IMR-90 (cell line): ENCODE measurements around the gene GPR132. TPM values are rescaled to one million over a fixed set of nuclear protein-coding genes. Genes with fewer than 3 reads are reported as not detected.
A peak's percentile ranks its signal among the peaks of the same experiment; 100 is the strongest.

Experiments
- ATAC-seq: fragments of 200-7000 bp; cut with Tn5 transposase; 2 replicates; pipeline ENCODE4 v1.9.1; 2020; ENCODE audit warnings: low read depth, mild to moderate bottlenecking, moderate library complexity
- BruUV-seq: library from RNA; stranded (reverse); fragments of 400-500 nt; replicated peaks from 2 replicates; lab custom pipeline; 2021; lab: Mats Ljungman, UMichigan
- CTCF ChIA-PET: fragments of 300-600 bp; formaldehyde crosslinking; extraction: SDS; loops from one replicate; lab custom pipeline; 2021; ENCODE audit warnings: antibody characterized with exemption; lab: Yijun Ruan, JAX
- POLR2A ChIA-PET: fragments of 300-600 bp; sonication (Branson Sonifier 250); formaldehyde crosslinking; loops from one replicate; lab custom pipeline; 2022; ENCODE audit warnings: antibody characterized with exemption; ENCODE audit not compliant: unreplicated experiment; lab: Charles Lee
- DNase-seq: peaks from one replicate; pipeline ENCODE4 v3.0.0; 2013
- H2AFZ ChIP-seq: replicated peaks from 2 replicates; pipeline ENCODE3; 2013; ENCODE audit warnings: low read length, mild to moderate bottlenecking; ENCODE audit not compliant: poor library complexity
- H2AK5ac ChIP-seq: 2 replicates; pipeline ENCODE4 v1.6.1; 2013; ENCODE audit warnings: low read depth, low read length, inconsistent platforms
- H2AK9ac ChIP-seq: replicated peaks from 2 replicates; pipeline ENCODE3; 2013; ENCODE audit warnings: mild to moderate bottlenecking, low read depth, low read length, moderate library complexity; ENCODE audit not compliant: poor library complexity
- H2BK120ac ChIP-seq: 2 replicates; pipeline ENCODE4 v1.6.1; 2013; ENCODE audit warnings: low read depth, low read length, inconsistent platforms
- H2BK15ac ChIP-seq: 3 replicates; pipeline ENCODE4 v1.6.1; 2013; ENCODE audit warnings: low read depth, low read length, inconsistent platforms
- H2BK20ac ChIP-seq: 2 replicates; pipeline ENCODE4 v1.6.1; 2013; ENCODE audit warnings: low read depth, mild to moderate bottlenecking, inconsistent platforms, low read length, moderate library complexity
- H2BK5ac ChIP-seq: 2 replicates; pipeline ENCODE4 v1.6.1; 2013; ENCODE audit warnings: mild to moderate bottlenecking, low read depth, low read length, inconsistent platforms; ENCODE audit not compliant: poor library complexity, severe bottlenecking
- H3K14ac ChIP-seq: replicated peaks from 2 replicates; pipeline ENCODE4 v1.6.1; 2013; ENCODE audit warnings: low read depth, low read length, inconsistent platforms
- H3K18ac ChIP-seq: 2 replicates; pipeline ENCODE4 v1.6.1; 2013; ENCODE audit warnings: low read depth, low read length, control low read depth
- H3K23ac ChIP-seq: 2 replicates; pipeline ENCODE4 v1.6.1; 2013; ENCODE audit warnings: low read depth, low read length, inconsistent platforms
- H3K27ac ChIP-seq: 2 replicates; pipeline ENCODE4 v1.5.1; 2013; ENCODE audit warnings: mild to moderate bottlenecking, control low read depth, low read length; ENCODE audit not compliant: insufficient read depth
- H3K27me3 ChIP-seq: 2 replicates; pipeline ENCODE4 v1.6.1; 2013; ENCODE audit warnings: low read length; ENCODE audit not compliant: control insufficient read depth, insufficient read depth
- H3K36me3 ChIP-seq: 2 replicates; pipeline ENCODE4 v1.6.1; 2013; ENCODE audit warnings: low read length, mixed read lengths; ENCODE audit not compliant: control insufficient read depth, insufficient read depth
- H3K4ac ChIP-seq: 2 replicates; pipeline ENCODE4 v1.6.1; 2013; ENCODE audit warnings: low read depth, low read length, inconsistent platforms
- H3K4me1 ChIP-seq: 2 replicates; pipeline ENCODE4 v1.6.1; 2013; ENCODE audit warnings: low read length, mixed read lengths; ENCODE audit not compliant: control insufficient read depth, insufficient read depth
- H3K4me2 ChIP-seq: 2 replicates; pipeline ENCODE4 v1.6.1; 2013; ENCODE audit warnings: low read depth, mild to moderate bottlenecking, control low read depth, low read length, moderate library complexity
- H3K4me3 ChIP-seq: 2 replicates; pipeline ENCODE4 v1.5.1; 2013; ENCODE audit warnings: low read depth, mild to moderate bottlenecking, control low read depth, low read length, moderate library complexity; ENCODE audit not compliant: insufficient read depth
- H3K56ac ChIP-seq: 2 replicates; pipeline ENCODE4 v1.6.1; 2013; ENCODE audit warnings: low read length, inconsistent platforms; ENCODE audit not compliant: insufficient read depth; ENCODE audit errors: extremely low read depth
- H3K79me1 ChIP-seq, 2 experiments: 2 replicates each; pipeline ENCODE4 v1.6.1; 2013; ENCODE audit warnings: low read length in 2 of 2, inconsistent platforms in 1 of 2, low read depth in 1 of 2
- H3K9ac ChIP-seq: 2 replicates; pipeline ENCODE4 v1.6.1; 2013; ENCODE audit warnings: low read depth, low read length, control low read depth
- H3K9me1 ChIP-seq: 2 replicates; pipeline ENCODE4 v1.6.1; 2013; ENCODE audit warnings: low read length, inconsistent platforms; ENCODE audit not compliant: insufficient read depth
- H3K9me3 ChIP-seq: 2 replicates; pipeline ENCODE4 v1.6.1; 2013; ENCODE audit warnings: low read length; ENCODE audit not compliant: control insufficient read depth, insufficient read depth
- H4K20me1 ChIP-seq: 2 replicates; pipeline ENCODE4 v1.6.1; 2013; ENCODE audit warnings: low read length, inconsistent platforms; ENCODE audit not compliant: insufficient read depth
- H4K5ac ChIP-seq: 2 replicates; pipeline ENCODE4 v1.6.1; 2013; ENCODE audit warnings: mild to moderate bottlenecking, low read depth, low read length, control low read depth
- H4K8ac ChIP-seq, 2 experiments: 2 replicates each; pipeline ENCODE4 v1.6.1; 2013; ENCODE audit warnings: low read depth in 2 of 2, low read length in 2 of 2, control low read depth in 1 of 2, inconsistent platforms in 1 of 2
- H4K91ac ChIP-seq: 2 replicates; pipeline ENCODE4 v1.6.1; 2013; ENCODE audit warnings: low read depth, low read length, inconsistent platforms; ENCODE audit not compliant: insufficient read depth
- BHLHE40 ChIP-seq: fragments of 150-350 bp; IDR thresholded peaks from 2 replicates; pipeline ENCODE4 v1.6.1; 2016; ENCODE audit warnings: mild to moderate bottlenecking, low read depth, low read length
- CHD1 ChIP-seq: IDR thresholded peaks from 2 replicates; pipeline ENCODE4 v1.6.1; 2012; ENCODE audit warnings: low read depth, low read length, improper control_type of control experiment
- ELK1 ChIP-seq: fragments of 150-350 bp; IDR thresholded peaks from 2 replicates; pipeline ENCODE4 v1.6.1; 2016; ENCODE audit warnings: low read depth, mild to moderate bottlenecking, low read length, moderate library complexity, borderline replicate concordance
- FOS ChIP-seq: fragments of 150-350 bp; IDR thresholded peaks from 2 replicates; pipeline ENCODE4 v1.6.1; 2016; ENCODE audit warnings: low read depth, low read length
- MAFK ChIP-seq: IDR thresholded peaks from 2 replicates; pipeline ENCODE4 v1.6.1; 2012; ENCODE audit warnings: low read depth, low read length, improper control_type of control experiment
- MAZ ChIP-seq: IDR thresholded peaks from 2 replicates; pipeline ENCODE4 v1.6.1; 2012; ENCODE audit warnings: low read depth, mild to moderate bottlenecking, low read length, improper control_type of control experiment, moderate library complexity, borderline replicate concordance
- MXI1 ChIP-seq: IDR thresholded peaks from 2 replicates; pipeline ENCODE4 v1.6.1; 2012; ENCODE audit warnings: low read depth, mild to moderate bottlenecking, low read length, moderate library complexity, borderline replicate concordance
- NFE2L2 ChIP-seq: fragments of 150-350 bp; IDR thresholded peaks from 2 replicates; pipeline ENCODE4 v1.6.1; 2016; ENCODE audit warnings: low read depth, mild to moderate bottlenecking, low read length
- POLR2A ChIP-seq: IDR thresholded peaks from 2 replicates; pipeline ENCODE4 v1.6.1; 2012; ENCODE audit warnings: mild to moderate bottlenecking, low read depth, low read length
- RAD21 ChIP-seq: IDR thresholded peaks from 2 replicates; pipeline ENCODE4 v1.6.1; 2012; ENCODE audit warnings: low read length, improper control_type of control experiment
- RCOR1 ChIP-seq: IDR thresholded peaks from 2 replicates; pipeline ENCODE4 v1.6.1; 2012; ENCODE audit warnings: mild to moderate bottlenecking, low read length, improper control_type of control experiment; ENCODE audit not compliant: insufficient replicate concordance
- RFX5 ChIP-seq: IDR thresholded peaks from 2 replicates; pipeline ENCODE4 v1.8.0; 2012; ENCODE audit warnings: low read depth, mild to moderate bottlenecking, low read length, moderate library complexity
- SMC3 ChIP-seq: fragments of 150-350 bp; IDR thresholded peaks from 2 replicates; pipeline ENCODE4 v1.6.1; 2016; ENCODE audit warnings: low read depth, mild to moderate bottlenecking, antibody characterized with exemption, low read length, moderate library complexity
- USF2 ChIP-seq: fragments of 150-350 bp; IDR thresholded peaks from 2 replicates; pipeline ENCODE4 v1.6.1; 2017; ENCODE audit warnings: mild to moderate bottlenecking, antibody characterized with exemption, low read length, low read depth
- WGBS, 2 experiments: methylation state at CpG; one replicate each; pipeline versions ENCODE4 v1.1.5 to v1.1.7; 2013; ENCODE audit warnings: missing lambda C conversion rate in 2 of 2; ENCODE audit not compliant: insufficient read length in 1 of 2; ENCODE audit errors: extremely low coverage in 2 of 2; 5-methylcytosine and 5-hydroxymethylcytosine counted together
- dilution Hi-C: fragments of 300-500 bp; cut with HindIII; formaldehyde crosslinking; loops from one replicate; pipeline ENCODE4 v1.14.3; 2018; ENCODE audit warnings: low sequenced_read_pairs; ENCODE audit not compliant: unreplicated experiment
- in situ Hi-C: fragments of 300-500 bp; cut with MboI; formaldehyde crosslinking; loops from 3 replicates; pipeline ENCODE4 v1.14.3; 2019; ENCODE audit warnings: low sequenced_read_pairs, inconsistent platforms, mixed read lengths
- intact Hi-C: fragments of 100-400 bp; cut with micrococcal nuclease; formaldehyde crosslinking; loops from 2 replicates; pipeline ENCODE4 v1.10.0; 2022
- polyA plus RNA-seq, 3 experiments: library from polyadenylated mRNA; depleted of rRNA; stranded (reverse); fragments of >200 nt; gene quantifications; 2 replicates each; pipeline ENCODE4 v1.2.3, GENCODE V29; 2012; ENCODE audit warnings: low replicate concordance in 1 of 3
- total RNA-seq: library from RNA; depleted of rRNA; stranded (reverse); fragments of >200 nt; gene quantifications from 2 replicates; pipeline ENCODE4 v1.2.3, GENCODE V29; 2012
- TF ChIP-seq, protein P1 (sequence below): conservative IDR thresholded peaks from 2 replicates; pipeline ENCODE4 v1.5.1; 2012; ENCODE audit warnings: mild to moderate bottlenecking, low read depth, low read length, improper control_type of control experiment

Gene GPR132
- total and polyA plus RNA-seq, 2 of the 4 experiments (the other 2 are of a cell fraction), result under 0.01 to 0.10 TPM

GRCh38 chr14:105066240-105067071, 1.2 kb upstream of the GPR132 start:
- Histone ChIP-seq H4K5ac (no peak overlapping the region), H4K20me1 (no peaks in the 10 kb centered on the region), H4K91ac (no peak overlapping the region), H3K79me1 (no peaks in the 10 kb centered on the region), H2AK9ac (peak overlapping the region; percentile 86), H2AK5ac (peak overlapping the region; percentile 37), H3K27ac (no peak overlapping the region), H3K9ac (no peak overlapping the region), H3K27me3 (no peaks in the 10 kb centered on the region), H3K4me1 (peaks cover 7% of the 10 kb centered on the region), H2BK120ac (no peak overlapping the region), H3K18ac (no peak overlapping the region), H3K56ac (no peak overlapping the region), H3K4me2 (no peak overlapping the region), H3K36me3 (no peaks in the 10 kb centered on the region), H3K14ac (no peak overlapping the region), H3K4me3 (no peak overlapping the region), H4K8ac (peak overlapping the region; percentile 3 to 80; a peak in 1 of 4 replicates), H2BK20ac (no peak overlapping the region), H3K9me3 (no peaks in the 10 kb centered on the region), H2BK15ac (no peak overlapping the region), H3K4ac (no peak overlapping the region), H3K23ac (no peak overlapping the region), H2BK5ac (no peak overlapping the region), H2AFZ (peak overlapping the region; percentile 90), H3K9me1 (peaks cover 8% of the 10 kb centered on the region; the same call in 1 of the 2 replicates)
- BruUV-seq, result no TSS peak
- ATAC-seq (no peak), DNase-seq (no peak)
- ChIA-PET CTCF (no interaction called here), POLR2A (no interaction called here)
- 87% methylated on average over 11 of the region's 28 CpGs; no CpG with 5 or more reads in 1 of the 2 experiments for WGBS, 2 experiments
- in situ Hi-C loops, result no loop called here
- dilution Hi-C loops, result no loop called here
- intact Hi-C loops, result no loop called here
- TF ChIP-seq, protein P1, sequence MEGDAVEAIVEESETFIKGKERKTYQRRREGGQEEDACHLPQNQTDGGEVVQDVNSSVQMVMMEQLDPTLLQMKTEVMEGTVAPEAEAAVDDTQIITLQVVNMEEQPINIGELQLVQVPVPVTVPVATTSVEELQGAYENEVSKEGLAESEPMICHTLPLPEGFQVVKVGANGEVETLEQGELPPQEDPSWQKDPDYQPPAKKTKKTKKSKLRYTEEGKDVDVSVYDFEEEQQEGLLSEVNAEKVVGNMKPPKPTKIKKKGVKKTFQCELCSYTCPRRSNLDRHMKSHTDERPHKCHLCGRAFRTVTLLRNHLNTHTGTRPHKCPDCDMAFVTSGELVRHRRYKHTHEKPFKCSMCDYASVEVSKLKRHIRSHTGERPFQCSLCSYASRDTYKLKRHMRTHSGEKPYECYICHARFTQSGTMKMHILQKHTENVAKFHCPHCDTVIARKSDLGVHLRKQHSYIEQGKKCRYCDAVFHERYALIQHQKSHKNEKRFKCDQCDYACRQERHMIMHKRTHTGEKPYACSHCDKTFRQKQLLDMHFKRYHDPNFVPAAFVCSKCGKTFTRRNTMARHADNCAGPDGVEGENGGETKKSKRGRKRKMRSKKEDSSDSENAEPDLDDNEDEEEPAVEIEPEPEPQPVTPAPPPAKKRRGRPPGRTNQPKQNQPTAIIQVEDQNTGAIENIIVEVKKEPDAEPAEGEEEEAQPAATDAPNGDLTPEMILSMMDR, result no peak
- no peak for TF ChIP-seq RFX5
- TF ChIP-seq BHLHE40, result no peak
- no peak for TF ChIP-seq RAD21
- no peak for TF ChIP-seq MAZ
- no peak for TF ChIP-seq MXI1
- TF ChIP-seq CHD1, result no peak
- no peak for TF ChIP-seq ELK1
- TF ChIP-seq USF2, result no peak
- TF ChIP-seq SMC3, result no peak
- TF ChIP-seq MAFK, result no peak
- TF ChIP-seq RCOR1, result no peak
- no peak for TF ChIP-seq FOS
- TF ChIP-seq POLR2A, result no peak
- TF ChIP-seq NFE2L2, result no peak
